ENCODE data around the gene TUT1. TPM values are rescaled to one million over a fixed set of nuclear protein-coding genes. Genes with fewer than 3 reads are reported as not detected.

Gene TUT1
- total RNA-seq, 1 experiment from 2014 or later = 20.7 TPM

DNA sequence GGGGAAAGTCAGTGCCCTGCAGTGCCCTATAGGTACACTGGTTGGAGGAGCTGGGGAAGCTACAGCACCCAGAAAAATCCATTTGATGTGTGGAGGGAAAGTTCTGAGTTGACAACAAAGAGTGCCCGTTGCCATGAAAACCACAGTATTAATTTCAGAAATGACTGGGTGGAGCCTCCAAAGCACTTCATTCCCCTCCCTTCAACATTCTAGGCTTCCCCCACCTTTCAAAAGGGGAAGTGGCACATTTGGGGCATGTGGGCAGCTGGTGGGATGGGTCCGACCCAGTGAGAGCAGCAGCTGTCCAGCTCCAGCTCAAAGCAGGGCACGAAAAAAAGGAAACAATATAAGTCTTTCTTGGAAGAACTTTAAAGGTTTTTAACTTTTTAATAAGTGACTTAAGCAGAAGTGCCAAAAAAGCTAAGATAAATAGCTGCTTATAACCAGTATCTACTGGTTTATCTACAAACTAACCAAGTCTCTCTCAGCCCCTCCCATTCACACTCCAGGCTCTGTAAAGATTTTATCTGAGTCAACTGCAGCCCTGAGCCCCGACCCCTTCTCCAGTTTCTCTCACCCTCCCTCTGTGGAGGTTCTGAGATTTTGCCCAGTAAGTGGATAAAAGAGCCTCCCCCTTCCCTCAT is 35.7 kb downstream of the TUT1 start:
- H3K4me1 Mint-ChIP-seq = peaks cover 67 to 80% of the 10 kb centered on the region in 2 experiments
- H3K4me3 Mint-ChIP-seq = peak overlapping the region in 1 of 2 experiments; percentile 51; a peak in 1 of 5 replicates
- no peak overlapping the region for H3K9ac ChIP-seq (ENCODE audit: extremely low read depth, insufficient read length, low read length)
- no peak overlapping the region for H2BK5ac ChIP-seq (ENCODE audit: insufficient read length, low read length)
- H3K23ac ChIP-seq (ENCODE audit: insufficient read length, low read depth, low read length) = no peak overlapping the region
- H3K56ac ChIP-seq (ENCODE audit: insufficient read length, low read depth, low read length) = no peak overlapping the region
- H3K9me3 Mint-ChIP-seq = no peaks in the 10 kb centered on the region; a peak in 2 of 5 replicates
- H4K20me1 ChIP-seq (ENCODE audit: control insufficient read depth, insufficient read depth, insufficient read length) = peaks cover 2% of the 10 kb centered on the region
- H3K79me2 ChIP-seq (ENCODE audit: insufficient read depth, low read length) = no peaks in the 10 kb centered on the region
- H3K27me3 Mint-ChIP-seq (ENCODE audit: low read depth) = peaks cover 10% of the 10 kb centered on the region
- no peak overlapping the region for H2AK5ac ChIP-seq (ENCODE audit: insufficient read length, low read length)
- no peak overlapping the region for H2BK12ac ChIP-seq (ENCODE audit: insufficient read length, low read depth, low read length)
- H4K8ac ChIP-seq (replicated peaks; ENCODE audit: insufficient read length, low read depth, low read length) = no peak overlapping the region
- WGBS (ENCODE audit: extremely low coverage, insufficient read length, low lambda C conversion rate) = no CpG with 5 or more reads among the region's 4 CpGs
- no peak overlapping the region for H3K4me2 ChIP-seq (ENCODE audit: insufficient read depth, insufficient read length, low read length)
- H3T11ph ChIP-seq (ENCODE audit: low read length) = no peak overlapping the region
- H3K36me3 Mint-ChIP-seq (ENCODE audit: insufficient read depth in 1 of 3, low read depth in 3 of 3) = peaks cover 23 to 53% (median 40%) of the 10 kb centered on the region in 3 experiments
- H3K14ac ChIP-seq (ENCODE audit: insufficient read depth, low read length) = no peak overlapping the region
- H3K79me1 ChIP-seq (ENCODE audit: insufficient read depth, low read depth, low read length, poor library complexity, severe bottlenecking) = no peaks in the 10 kb centered on the region
- H3K27me3 ChIP-seq (ENCODE audit: insufficient read depth, low read length) = no peaks in the 10 kb centered on the region
- no peak overlapping the region for H2BK15ac ChIP-seq (ENCODE audit: low read depth, low read length)
- H3K9me3 ChIP-seq (ENCODE audit: control insufficient read depth, low read depth, low read length) = no peaks in the 10 kb centered on the region
- DNase-seq = no peak
- no peak overlapping the region for H4K91ac ChIP-seq (ENCODE audit: insufficient read length, low read depth, low read length)
- no peak overlapping the region for H4K5ac ChIP-seq (ENCODE audit: insufficient read length, low read depth, low read length)
- no peak overlapping the region for H2AFZ ChIP-seq (ENCODE audit: low read length)
- H3K4ac ChIP-seq (ENCODE audit: low read depth, low read length) = no peak overlapping the region
- H3K27ac Mint-ChIP-seq = peak overlapping the region; percentile 93 to 98 (median 96); a peak in 6 of 7 replicates
- no peak overlapping the region for H3K27ac ChIP-seq (ENCODE audit: insufficient read length, low read depth, low read length)
- no peak overlapping the region for H2BK120ac ChIP-seq (ENCODE audit: low read depth, low read length, poor library complexity, severe bottlenecking)
- TF ChIP-seq CTCF (conservative IDR thresholded peaks at IDR 0.05) = no peak
- H3K18ac ChIP-seq (ENCODE audit: insufficient read length, low read depth, low read length) = no peak overlapping the region
- H2BK20ac ChIP-seq (ENCODE audit: low read depth, low read length, poor library complexity, severe bottlenecking) = no peak overlapping the region
- H3K4me1 ChIP-seq (ENCODE audit: insufficient read depth, low read length) = peaks cover 22% of the 10 kb centered on the region; the same call in 1 of the 2 replicates
- H3K23me2 ChIP-seq (ENCODE audit: insufficient read length, low read depth, low read length, poor library complexity, severe bottlenecking) = no peaks in the 10 kb centered on the region

Measured in H9 (cell line).